NCI-H146 treated with DMSO at 0.1 percent for 48 hours (cell line): Measurements from ENCODE around the gene PLXNA4.

Experiments used
- DNase-seq: peaks from one replicate; lab custom pipeline; 2025; ENCODE audit not compliant: unreplicated experiment; lab: John Stamatoyannopoulos, UW

PLXNA4 gene

DNA sequence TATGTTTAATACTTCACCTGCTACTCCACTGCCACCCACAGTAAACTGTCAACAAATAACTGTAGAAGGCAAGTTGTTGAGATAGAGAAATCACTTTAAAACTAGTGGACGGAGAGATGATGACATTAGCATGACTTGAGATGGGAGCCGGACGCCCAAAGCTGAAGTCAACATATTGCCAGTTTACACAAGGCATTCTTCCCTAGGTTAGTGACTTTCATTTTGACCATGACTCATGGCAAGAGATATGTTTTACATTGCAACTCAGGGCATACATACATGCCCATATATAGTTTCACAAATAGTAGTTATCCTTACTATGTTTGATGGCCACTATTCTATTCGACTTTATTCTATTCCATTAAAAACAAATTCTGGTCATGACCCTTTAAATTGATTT lies 296.6 kb downstream of the PLXNA4 start:
- DNase-seq = no peak

DNA sequence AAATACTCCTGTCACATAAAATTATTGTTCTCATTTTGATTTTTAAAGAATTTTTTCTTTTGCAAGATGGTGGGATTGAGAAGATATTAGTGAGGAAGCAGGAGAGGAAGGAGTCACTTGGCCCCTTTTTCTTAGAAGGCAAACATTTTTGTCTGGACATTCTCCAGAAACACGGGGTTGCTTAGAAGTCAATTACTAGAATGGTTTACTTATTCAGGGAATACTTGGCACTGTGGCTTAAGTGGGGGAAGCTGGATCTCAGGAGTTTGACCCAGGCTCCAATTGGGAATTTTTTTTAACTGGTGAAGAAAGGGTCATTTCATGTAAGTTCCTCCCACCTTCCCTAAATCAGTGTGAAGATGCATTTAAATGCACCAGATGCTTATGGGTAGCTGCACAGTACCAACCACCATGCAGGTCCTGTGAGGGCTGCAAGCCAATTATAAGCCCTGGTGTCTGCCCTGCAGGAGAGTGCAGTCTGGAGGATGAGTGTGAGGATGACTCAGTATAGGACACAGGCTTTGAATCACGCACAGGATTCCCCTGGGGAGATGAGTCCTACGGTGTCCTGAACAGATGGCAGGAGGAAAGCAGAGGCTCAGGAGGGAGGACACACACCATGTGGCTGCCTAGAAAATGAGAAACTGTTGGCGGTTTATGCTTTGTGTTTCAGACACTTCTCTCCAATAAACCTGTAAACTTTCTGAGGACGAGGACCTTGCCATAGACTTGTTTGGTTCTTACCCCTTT lies 299.1 kb downstream of the PLXNA4 start:
- no peak for DNase-seq

DNA sequence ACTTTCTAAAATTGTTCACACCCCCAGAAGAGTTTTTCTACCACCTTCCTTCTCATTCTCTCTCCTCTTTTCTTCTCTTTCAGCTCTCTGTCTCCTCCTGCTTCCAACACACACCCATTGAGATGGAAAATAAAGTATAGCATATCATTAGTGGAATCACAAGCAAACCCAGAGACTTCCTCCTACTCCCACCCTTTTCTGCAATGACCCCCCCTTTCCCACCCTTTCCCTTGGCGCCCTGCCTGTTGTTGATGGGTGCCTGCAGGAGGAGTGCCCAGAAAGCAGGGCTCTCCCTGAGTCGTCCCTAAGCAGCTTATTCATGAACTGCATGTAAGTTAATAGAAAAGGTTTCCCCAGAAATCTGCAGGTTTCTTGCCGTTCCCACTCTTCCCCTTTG lies 300.0 kb downstream of the PLXNA4 start:
- DNase-seq = no peak

DNA sequence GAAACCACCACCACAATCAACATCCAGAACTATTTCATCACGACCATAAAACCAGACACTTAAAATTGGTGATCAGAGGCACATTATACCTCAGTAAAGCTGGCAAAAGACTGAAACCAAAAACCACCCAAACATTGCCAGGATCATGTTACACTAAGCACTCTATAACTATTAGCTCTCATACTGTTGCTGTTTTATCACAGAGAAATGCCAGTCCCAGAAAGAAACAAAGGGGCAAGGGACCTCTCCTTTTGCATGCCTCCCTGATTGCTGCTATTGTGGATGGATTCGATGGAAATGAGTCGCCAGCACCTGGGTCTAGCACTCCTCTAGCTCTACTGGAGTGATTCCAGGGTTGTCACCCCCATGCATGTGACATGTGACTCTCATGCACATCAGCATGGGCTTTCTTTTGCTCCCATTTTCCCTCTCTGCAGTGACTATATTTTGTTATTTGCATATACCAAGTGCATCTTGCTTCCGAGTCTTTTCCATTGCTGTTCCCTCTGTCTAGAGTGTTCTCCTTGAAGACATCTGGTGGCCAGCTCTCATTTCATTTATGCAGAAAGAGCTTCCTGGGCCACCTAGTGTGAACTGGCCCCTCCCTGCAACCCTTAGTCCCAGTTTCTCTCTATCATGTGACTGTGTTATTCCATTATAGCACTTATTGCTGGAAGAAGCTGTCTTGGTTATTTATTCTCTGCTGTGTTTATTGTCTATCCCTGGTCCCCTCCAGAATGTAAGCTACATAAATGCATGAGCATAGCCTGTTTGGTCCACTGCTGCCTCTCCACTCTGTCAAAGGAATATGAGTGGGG lies 300.6 kb downstream of the PLXNA4 start:
- DNase-seq = no peak

DNA sequence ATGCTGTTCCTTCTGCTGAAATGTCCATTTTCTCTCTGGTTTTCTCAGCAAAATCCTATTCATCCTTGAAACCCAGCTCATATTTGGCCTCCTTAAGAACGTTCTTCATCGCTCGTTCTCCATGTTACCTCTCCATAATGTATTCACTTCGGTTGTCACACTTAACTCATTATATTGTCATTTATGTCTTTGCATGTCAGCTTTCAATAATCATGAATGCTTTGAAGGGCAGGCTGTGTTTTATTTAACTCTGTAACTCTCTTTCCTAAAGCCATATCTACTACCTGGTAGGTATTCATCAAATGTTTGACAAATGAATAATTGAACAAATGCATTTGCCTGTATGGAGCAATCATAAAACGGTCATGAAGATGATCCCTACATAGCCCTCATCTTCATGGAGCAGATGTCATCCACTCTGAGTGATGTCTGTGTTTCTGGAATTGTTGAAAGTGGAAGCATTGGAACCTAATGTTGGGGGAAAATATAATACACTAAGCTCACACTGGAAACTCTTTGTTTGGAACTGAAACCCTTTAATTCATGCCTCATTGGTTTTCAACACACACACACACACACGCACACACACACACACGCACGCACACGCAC lies 303.4 kb downstream of the PLXNA4 start:
- no peak for DNase-seq

DNA sequence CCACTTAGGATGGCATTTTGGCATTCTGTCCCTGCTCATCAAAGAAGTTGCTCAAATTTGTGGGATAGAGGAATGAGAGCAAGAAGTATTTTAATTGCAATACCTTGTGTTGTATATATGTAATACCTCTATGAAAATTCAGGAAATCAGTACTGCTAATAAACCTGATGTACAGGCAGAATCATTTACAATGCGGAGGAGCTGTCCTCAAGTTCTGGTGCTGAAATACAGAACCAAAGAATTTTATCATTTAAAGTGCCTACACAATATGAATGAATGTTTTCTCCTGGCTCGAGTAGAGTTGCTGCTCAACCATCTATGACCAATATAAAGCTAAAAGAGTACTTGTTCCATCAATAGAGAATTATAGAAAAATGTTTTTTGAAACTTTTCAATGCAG lies 305.8 kb downstream of the PLXNA4 start:
- no peak for DNase-seq

DNA sequence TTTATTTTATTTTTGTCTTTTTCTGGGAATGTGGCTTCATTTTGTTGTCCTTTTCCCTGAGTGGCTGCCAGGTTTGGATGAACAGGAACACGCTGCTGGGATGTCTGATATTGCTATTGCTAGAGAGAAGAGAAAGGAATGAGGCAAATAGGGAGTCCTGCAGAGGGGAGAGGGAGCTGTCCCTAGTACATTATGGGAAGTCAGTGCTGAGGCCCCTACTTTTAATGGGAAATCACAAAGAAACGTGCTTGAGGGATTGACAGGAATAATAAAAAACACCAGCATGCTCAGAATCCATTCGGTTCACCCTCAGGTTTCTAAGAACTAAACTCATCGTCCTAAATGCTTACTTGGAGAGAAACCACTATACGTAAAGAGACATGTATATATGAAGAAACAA lies 306.6 kb downstream of the PLXNA4 start:
- no peak for DNase-seq

DNA sequence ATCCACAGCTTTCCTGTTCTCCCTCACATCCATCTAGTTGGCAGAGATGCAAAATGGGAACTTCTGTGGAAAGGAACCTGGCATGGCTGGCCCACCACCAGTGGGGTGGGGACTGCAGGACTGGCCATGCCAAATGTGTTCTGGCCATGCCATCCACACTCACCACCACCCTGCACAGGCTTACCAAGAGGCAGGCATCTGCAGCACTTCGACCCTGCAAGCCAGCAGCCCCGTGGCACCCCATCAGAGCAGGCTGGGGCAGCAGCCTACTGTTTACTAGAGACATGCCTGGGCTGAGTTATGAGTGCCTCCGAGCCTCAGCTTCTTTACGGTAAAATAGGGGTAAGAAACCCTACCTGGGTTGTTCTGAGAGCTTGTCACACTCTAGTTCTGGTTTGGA lies 313.1 kb downstream of the PLXNA4 start:
- no peak for DNase-seq

DNA sequence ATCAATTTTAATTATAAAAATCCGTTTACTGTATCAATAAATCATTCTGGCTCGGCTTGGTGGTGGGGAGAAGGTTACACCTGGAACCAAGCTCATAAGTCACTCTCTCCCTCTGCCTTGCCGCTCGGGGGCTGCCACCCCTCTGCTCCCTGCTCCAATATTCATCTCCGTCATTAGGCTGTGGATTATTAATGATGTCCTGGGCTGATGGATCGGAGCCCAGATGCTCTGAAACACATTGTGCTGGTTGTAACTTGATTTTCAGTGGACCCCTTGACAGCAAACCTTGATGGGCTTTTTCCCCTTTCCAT lies 314.2 kb downstream of the PLXNA4 start:
- DNase-seq = no peak

DNA sequence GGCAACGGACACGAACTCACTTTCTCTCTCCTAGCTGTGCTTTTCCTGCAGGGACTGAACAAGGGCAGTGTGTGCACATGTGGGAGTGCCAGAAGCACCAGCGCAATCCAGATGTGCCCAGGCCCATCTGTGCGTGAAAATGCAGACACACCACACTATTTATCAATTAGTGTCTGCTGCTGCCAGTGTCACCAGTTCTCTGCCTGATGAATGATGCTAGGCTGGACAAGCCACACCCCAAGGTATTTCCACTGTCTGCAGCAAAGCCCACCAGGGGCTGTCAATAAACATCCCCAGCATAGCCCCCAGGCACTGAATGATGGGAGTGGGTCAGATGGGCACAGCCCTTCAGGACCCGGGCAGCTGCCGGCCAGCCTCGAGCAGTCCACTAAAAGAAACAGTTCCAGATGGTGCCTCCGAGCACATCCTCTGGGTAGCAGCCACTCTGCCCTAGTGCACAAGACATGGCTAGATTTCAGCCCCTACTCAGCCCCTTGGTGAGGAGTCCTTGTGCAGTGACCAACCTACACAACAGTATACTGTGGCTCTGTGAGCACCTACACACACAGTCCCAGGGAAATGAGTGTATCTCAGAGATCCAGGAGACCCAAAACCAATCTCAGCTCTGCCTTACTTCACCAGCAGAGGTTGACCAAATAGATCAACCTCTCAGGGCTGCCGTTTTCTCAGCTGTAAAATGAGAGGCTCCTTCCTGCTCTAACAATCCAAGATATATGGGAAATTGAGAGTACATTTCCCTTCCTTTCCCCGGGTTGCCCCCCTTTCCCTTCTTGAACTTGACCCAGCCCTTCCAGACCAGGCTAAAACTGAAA lies 314.7 kb downstream of the PLXNA4 start:
- DNase-seq = no peak

DNA sequence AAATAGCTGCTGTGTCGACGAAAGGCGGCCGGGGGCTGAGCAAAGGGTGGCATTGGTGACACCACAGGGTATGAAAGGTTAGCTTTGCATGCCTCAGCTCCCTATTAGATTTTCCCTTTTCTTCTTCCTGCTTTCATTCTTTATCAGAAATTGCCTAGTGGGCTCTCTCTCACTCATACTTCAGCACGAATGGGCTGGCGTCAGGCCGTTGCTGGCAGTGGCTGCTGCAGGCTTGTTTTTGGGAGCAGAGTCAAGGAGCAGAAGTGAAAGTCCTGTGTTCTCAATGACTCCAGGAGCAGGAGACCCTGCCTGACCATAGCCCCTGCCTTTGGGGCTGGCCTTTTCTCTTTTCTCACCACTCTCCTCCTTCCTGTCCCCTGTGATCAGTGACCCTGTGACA lies 318.0 kb downstream of the PLXNA4 start:
- DNase-seq = no peak

DNA sequence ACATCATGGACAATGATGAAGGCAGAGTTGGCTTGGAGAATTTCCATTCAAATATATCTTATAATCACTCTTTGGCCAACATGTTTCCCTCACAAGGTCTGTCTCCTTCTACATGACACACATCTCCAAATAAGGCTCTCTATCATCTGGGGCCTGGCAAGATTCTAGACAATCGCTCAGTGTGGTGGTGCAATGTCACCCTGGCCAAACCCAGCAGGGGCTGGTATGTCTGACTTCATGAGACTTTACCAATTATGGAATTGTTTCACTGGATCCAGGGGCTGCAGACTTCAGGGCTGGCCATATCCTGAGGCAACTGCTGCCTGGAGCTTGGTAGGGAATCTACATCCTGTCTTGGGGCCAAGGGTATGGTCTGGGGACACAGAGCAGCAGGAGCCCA lies 319.0 kb downstream of the PLXNA4 start:
- DNase-seq = no peak

DNA sequence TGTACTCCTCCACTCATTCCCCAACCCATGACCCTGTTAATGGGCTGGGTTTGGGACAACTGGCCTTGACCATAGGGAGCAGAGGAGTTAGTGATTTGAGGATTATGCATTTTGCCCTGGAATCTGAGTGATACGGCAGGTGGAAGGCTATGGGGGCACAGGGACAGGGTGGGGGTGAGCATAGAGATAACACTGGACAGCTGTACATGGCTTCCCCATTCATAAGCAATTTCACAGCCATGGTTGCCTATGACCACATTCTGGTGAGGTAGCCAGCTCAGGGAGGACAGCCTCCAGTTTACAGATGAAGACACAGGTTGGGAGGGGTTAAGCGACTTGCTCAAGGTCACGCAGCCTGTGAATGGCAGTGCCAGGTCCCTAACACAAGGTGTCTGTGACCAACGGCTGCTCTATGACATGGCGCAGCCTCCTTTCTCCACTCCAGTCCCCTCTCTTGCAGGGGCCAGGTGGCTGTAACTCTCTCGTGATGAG lies 319.5 kb downstream of the PLXNA4 start:
- no peak for DNase-seq

DNA sequence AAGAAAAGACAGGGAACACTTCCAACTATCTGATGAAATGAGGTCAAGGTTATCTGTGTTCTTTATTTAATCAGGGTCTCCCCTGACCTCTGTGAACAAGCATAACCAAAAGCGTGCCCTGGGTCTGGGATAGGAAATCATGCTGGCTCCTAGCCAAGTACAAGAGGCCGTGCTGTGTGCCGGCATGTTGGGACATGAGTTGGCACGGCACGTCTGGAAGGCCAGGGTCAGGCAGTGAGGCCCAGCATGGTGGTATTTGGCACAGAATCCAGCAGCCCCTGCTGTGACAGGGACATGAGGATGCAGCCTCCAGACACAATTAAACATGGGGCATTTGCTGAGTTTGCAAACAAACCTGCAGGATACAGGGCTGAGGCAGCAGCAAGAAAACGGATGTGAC lies 320.4 kb downstream of the PLXNA4 start:
- no peak for DNase-seq

DNA sequence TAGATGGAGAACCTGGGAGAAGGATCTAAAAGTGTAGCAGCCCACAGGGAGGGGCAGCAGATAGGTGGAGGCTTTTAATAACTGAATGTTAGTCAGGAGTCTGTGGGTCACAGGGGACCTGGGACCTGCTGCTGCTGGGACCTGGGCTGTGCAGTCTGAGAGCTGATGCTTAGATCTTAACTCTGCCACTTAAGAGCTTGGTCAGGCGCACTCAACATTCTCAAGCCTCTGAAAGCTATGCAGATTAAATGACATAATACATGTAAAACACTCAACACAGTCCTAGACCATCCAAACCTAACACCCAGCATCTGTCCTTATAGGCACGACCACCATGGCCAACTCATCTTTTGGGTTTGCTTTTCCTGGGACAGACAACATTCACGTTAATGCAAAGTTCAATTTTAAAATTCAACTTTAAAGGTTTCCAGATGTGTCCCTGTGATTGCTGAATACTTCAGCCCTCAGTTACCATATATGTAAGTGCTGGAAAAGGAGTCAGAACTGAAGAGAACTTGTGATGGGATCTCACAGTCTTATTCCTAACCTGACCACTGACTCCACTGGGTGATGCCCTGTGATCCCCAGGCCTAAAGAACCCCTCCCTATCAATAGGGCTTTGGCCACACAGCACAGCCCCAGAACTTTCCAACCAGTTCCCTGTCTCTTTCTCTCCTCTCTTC lies 321.0 kb downstream of the PLXNA4 start:
- DNase-seq = no peak

DNA sequence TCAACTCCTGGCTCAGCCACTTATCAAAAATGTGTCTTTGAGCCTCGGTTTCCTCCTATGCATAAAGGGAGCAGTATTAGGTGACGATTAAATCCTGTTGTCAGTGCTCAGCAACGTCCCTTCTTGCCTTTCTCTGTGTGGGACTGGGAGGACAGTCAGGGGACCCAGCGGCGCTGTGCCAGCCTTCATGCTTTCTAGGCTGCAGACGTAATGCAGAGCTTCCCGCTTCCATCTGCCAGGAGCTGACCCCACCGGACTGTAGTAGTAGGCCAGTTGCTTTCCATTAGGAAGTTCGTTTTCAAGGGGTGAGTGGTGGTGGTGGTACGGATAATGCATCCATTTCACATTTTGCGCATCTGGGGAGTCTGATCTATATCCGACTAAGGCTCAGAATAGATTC lies 321.8 kb downstream of the PLXNA4 start:
- no peak for DNase-seq

DNA sequence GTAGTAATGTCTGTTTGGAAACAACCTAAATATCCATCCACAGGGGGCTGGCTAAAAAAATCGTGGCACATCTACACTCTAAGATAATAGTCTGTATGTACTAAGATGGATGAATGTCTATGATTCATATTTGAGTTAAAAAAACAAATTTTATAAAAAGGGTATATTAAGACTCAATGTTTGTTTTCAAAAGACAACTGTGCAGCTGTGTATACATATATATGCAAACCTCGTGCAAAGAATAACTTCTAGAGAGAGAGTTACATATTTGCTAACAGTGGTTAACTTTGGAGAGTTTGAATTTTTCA lies 323.5 kb downstream of the PLXNA4 start:
- DNase-seq = no peak

DNA sequence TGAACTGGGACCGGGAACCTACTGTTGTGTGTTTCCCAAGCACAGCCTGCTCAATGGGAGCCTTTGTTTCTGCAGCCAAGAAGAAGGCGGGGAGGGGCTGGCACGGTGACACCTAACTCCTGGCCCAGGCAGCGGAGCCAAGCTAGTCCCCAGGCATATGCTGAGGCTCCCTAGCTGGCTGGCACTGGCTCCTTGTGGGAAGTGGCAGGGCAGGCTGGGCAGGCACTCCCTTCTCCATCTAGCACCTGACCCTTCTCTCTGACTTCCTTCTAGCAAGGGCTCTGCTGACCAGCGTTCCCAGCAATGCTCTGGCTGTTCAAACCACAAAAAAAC lies 325.0 kb downstream of the PLXNA4 start:
- DNase-seq = no peak

DNA sequence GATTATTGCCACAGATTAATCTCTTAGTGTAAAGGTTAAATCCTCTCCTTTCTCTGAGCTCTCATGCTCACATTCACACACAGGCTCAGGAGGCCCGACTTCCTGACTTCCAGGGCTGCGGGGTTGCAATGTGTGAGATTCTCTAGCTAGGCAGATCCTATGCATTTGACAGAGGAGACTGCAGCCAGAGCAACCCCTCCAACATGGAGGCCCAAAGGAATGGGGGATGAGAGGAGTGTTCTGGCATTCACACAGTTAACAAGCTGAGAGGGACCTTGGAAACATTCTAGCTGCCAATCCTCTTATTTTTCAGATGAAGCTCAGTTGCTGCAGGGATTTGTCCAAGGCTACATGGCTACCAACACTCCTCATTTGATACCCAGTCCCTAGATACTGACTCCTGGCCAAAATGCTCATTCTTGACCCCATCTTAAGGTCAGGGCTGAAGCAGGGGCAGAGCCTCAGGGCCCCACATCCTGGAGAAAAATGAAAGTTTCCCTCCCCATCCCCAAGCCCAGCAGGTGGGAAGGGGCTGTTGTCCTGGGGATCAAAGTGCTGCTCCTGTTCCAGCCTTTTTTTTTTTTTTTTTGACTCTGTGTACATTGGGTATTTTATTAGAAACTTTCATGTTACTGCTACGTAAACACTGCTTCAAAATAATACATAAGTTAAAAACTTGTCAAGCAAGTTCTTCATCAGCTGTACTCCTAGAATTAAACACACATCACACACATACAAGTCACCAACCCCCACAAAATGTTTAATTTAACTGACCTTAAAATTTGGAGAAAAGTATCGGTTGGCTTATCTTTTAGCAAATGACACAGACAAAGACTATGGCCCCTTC lies 325.6 kb downstream of the PLXNA4 start:
- DNase-seq = no peak
